Stimulated activated naive CD4-positive, alpha-beta T cell (primary cell): ENCODE data around the gene APOD.
A peak's percentile ranks its signal among the peaks of the same experiment; 100 is the strongest.
"Not testable (repeated sequence)": the region's sequence is repeated elsewhere in the genome, so short reads cannot be mapped to it uniquely, and the experiment has no call there.

Source experiments
- DNase-seq, 6 experiments: peaks; one replicate each; lab custom pipeline; 2025; lab: John Stamatoyannopoulos, UW

Gene APOD

DNA sequence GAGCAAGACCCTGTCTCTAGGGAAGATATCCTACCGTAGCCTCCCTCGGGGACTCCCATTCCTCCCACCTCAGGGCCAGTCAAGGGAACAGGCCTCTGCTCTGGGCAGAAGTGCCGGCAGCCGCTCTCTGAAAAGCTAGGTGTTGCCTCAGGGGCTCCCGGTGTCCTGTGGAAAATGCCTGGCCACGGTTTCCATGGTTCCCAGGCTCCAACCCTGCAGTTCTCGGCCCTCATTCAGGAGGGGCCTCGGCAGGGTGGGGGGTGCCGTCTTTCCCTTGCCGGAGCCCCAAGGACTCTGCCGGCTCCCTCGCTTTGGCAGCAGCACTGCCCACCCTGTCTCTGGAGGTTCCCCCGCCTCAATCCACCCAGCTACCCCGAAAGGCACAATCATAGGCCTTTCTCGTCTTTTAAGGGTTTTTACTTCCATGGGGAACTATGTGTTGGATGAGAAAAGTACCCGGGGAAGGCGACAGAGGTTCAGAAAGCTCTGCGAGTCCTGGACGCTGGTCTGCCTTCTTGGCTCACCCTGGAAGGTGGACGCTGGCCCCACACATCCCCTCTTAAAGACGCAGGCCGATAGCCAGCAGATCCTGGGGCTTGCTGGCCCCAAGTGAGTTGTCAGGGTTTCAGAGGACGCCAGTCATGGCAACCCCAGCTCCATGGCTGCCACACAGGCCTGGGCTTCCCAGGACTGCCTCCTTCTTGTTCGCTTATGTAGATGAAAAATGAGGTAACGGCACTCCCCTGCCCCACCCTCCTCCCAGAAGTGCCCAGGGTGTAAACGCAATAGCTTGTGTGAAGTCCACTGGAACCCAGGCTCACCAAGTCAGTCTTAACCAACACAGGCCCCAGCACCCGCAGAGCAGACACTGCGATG lies 34.3 kb upstream of the APOD start:
- not testable (repeated sequence) for DNase-seq

DNA sequence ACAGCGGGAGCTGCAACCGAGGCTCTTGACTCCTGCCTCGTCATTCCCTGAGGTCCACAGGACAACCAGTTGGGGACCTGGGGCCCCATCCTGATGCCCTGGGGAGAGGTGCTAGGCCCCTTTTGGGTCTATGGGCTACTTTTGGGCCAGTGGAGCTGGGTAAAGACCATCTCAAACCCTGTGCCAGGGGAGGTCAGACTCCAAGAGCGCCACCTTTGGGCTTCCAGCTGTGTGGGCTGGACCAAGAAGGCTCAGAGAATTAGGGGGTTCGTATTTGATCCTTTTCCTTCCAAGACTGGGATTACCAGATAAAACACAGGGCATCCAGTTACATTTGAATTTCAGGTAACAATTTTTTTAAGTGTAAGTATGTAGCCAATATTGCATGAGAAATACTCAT lies 33.4 kb upstream of the APOD start:
- not testable (repeated sequence) for DNase-seq

- DNase-seq = no peak
Observed at GRCh38 chr3:195616681-195617080, 32.9 kb upstream of the APOD start.

DNA sequence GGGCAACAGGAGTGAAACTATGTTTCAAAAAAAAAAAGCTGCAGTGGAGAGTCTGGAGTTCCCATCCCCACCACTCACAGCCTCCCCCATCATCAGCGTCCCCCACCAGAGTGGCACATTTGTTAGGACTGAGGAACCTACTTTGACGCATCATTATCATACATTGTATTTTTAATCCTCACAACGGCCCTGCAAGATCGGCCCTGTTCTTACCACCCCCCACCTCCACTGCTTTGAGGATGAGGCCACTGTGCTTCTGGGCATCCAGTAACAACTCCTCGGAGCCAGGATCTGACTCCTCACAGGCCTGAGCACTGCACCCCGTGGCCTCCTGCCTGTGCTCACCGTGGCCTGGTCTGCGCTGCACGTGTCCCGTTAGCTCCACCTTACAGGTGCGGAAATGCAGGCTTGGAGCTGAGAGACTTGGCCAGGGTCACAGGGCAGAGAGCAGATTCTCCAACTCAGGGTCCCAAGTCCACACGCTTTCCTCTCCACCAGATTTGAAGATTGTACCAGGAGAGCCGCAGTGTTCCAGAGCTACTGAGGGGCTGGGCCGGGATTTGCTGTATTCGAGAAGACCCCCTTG lies 32.3 kb upstream of the APOD start:
- not testable (repeated sequence) for DNase-seq

GRCh38 chr3:195614672-195615504 lies 31.1 kb upstream of the APOD start:
- peak in 1 of 6 experiments; percentile 13 for DNase-seq

GRCh38 chr3:195613468-195614069 lies 29.8 kb upstream of the APOD start:
- no peak for DNase-seq

GRCh38 chr3:195612075-195612800 lies 28.5 kb upstream of the APOD start:
- no peak for DNase-seq

DNA sequence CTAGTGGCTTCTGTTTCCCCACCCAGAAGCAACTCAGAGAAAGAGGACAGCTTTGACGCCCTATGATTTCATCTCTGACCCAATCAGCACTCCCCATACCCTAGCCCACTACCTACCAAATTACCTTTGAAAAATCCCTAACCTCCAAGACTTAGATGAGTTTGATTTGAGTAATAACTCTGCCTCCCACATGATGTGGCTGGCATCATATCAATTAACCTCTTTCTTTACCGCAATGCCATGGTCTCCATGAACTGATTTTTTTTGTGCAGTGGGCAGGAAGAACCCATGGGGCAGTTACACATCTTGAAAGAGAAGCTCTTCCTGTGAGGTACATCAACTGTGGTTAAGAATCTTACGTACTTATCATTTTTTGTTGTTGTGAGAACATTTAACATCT lies 25.5 kb upstream of the APOD start:
- DNase-seq = peak in 4 of 6 experiments; percentile 15 to 80 (median 76)

DNA sequence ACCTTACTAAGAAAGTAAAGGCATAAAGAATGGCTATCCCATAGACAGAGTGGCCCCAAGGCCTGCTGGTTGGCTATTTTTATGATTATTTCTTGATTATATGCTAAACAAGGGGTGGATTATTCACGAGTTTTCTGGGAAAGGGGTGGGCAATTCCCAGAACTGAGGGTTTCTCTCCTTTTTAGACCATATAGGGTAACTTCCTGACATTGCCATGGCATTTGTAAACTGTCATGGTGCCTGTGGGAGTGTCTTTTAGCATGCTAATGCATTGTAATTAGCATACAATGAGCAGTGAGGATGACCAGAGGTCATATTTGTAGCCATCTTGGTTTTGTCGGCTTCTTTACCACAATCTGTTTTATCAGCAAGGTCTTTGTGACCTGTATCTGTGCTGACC lies 18.0 kb upstream of the APOD start:
- DNase-seq = not testable (repeated sequence)

GRCh38 chr3:195601382-195601781 lies 17.6 kb upstream of the APOD start:
- no peak for DNase-seq

GRCh38 chr3:195599926-195600325 lies 16.2 kb upstream of the APOD start:
- not testable (repeated sequence) for DNase-seq

GRCh38 chr3:195599516-195599915 lies 15.8 kb upstream of the APOD start:
- DNase-seq = not testable (repeated sequence)

DNA sequence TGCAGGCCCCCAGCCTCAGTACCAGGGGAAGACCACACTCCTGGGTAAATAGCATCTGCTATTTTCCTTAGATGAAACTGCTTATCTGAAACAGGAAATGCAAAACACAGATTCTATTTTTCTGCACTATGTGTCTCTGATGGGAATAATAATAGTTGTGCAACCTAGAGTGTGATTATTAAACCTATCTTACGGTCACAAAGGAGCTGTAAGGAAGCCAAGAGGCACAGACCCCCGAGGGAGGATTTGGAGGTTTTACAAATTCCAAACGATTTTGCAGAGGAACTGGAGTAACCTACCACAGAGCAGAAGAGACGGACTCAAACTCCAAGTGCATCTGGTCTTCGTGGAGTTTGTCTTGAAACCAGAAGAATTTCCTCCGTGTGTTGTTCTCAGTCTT lies 14.1 kb upstream of the APOD start:
- no peak for DNase-seq

DNA sequence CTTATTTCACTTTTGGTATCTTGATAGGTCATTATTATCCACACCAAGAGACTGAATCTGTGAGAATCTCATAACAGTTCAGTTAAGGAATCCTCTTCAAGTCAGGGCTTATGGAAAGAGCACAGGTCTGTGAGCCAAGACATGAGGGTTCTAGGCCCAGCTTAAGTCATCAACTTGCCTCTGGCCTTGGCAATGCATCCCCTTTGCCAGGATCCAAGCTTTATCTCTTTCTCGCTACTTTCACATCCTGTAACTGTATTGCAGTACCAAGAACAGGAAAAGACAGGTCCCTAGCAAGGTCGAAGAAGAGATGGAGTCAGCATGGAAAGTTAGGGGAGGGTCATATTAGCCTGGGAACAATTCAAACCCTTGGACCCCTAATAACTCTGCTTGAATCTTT lies 13.5 kb upstream of the APOD start:
- DNase-seq = no peak

- DNase-seq = no peak
Observed at GRCh38 chr3:195596765-195597171, 13.0 kb upstream of the APOD start.

- no peak for DNase-seq
Observed at GRCh38 chr3:195595785-195596531, 12.2 kb upstream of the APOD start.

DNA sequence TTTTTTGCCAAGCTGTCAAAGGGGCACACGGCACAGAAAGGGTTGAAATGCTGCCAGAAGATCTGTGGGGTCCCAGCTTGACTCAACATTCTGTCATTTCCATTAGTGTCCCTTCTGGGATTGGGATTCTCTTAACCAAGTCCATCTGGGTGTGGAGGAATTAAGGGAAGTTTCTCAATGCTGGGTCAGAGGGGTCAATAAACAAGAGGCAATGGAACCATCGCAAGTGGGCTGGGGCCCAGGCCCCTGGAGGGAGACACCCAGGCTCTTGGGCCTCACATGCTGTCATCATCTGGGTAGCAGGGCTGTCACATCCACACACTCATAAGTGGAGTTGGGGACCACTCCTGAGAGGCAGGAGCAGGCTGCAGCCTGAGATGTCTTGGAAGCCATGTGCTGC lies 8.1 kb upstream of the APOD start:
- no peak for DNase-seq

GRCh38 chr3:195591220-195591619 lies 7.5 kb upstream of the APOD start:
- DNase-seq = no peak

GRCh38 chr3:195590381-195590780 lies 6.6 kb upstream of the APOD start:
- DNase-seq = not testable (repeated sequence)

GRCh38 chr3:195589796-195590195 lies 6.1 kb upstream of the APOD start:
- DNase-seq = not testable (repeated sequence)

DNA sequence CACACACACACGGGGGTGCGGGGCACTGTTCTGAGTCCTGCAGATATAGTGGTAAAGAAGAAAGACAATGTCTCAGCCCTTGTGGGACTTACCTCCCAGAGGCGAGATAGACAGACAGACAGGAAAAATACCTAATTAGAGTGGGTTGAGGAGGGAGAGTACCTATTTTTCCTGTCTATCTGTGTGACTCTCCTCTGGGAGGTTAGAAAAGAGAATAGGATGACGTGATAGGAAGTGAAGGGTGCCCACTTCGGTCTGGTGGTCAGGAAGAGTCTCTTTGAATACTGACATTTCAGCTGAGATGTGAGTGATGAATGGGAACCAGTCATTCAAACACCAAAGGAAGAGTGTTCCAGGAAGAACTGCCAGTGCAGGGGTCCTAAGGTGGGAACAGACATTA lies 4.1 kb upstream of the APOD start:
- DNase-seq = no peak
